HG03342 (cell line): Measurements from ENCODE around the gene UBXN1.

ENCODE experiments used
- ATAC-seq: cut with Tn5 transposase; IDR thresholded peaks from one replicate; pipeline ENCODE4 v1.9.1; 2021; ENCODE audit warnings: mild to moderate bottlenecking, moderate library complexity; ENCODE audit not compliant: unreplicated experiment

UBXN1 gene

DNA sequence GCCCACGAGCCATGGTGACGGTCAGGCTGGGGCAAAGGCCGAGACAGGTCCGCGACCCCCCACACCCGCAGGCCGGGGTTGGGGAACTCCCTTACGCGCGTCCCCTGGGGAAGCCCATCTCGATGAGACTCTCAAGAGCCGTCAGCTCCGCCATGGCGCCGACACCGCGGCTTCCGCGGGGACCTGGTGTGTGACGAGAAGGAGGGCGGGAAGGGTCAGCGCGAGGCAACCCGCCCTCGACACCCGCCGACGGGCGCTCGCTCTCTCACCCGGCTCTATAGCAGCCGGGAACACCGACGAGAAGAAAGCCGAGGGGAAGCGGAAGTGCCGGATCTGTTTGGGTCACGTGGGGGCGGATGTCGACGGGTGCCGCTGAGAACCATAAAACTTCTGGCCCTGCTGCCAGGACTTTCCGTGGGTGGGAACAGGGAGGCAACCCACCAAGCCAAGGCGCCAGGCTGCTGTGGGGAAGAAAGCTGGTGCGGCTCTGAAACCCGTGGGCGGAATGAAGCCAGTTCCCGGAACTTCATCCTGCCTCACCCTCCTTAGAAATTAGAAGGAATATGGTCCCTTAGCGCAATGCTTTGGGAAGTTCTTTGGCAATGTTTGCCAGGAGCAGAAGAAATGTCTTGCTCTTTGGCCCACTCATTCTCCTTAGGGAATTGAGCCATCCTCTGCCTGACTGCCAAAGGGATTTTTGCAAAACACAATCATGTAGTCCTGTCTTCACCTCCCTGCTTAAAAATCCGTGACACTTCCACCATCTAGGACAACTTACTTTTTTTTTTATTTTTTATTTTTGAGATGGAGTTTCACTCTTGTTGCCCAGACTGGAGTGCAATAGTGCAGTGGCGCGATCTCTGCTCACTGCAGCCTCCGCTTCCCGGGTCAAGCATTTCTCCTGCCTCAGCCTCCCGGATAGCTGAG is at the start of gene UBXN1:
Gene UBXN1, minus strand, starts transcription at position 304 of the 927 bp plus-strand sequence. Its CDS starts 150 bp downstream, at position 154.
- peak; percentile 75 for ATAC-seq

DNA sequence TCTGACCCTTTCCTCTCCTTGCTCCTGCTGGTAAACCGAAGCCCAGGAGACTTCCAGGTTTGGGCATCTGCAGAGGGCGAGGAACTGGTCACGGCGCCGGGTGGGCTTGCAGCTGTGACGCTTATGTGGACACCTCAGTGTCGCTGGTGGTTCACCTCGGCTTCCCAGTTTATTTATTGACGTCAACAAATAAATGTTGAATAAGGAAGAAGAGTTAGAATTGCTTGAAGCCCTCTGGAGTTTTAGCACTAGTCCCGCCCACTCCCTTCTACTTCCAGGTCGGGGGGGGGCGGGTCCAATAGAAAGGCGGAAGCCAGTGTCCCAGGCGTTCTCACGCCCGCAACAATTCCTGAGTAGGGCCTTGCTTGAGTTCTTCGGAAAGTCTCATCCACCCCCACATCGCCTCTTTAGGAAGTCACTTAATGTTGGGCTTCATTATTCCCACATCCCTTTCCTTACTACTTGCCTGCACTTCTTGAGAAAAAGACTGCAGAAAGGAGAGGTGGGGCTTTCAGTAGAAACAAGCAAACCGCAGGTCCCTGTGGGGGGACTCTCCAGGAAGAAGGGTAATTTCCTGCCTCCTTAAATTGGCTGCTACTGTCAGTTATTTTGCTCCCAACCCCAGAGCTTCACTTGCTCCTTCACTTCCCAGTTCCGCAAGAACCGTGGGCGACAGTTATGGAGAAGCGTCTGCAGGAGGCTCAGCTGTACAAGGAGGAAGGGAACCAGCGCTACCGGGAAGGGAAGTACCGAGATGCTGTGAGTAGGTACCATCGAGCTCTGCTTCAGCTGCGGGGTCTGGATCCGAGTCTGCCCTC is 49.5 kb upstream of the UBXN1 start, which contains the start of gene TTC9C:
Gene TTC9C, plus strand, starts transcription at position 316 of the 818 bp plus-strand sequence. Its CDS starts 363 bp downstream, at position 679.
- ATAC-seq, result peak; percentile 18

- peak; percentile 47 for ATAC-seq
These were observed 48.9 kb upstream of the UBXN1 start for GRCh38 chr11:62727872-62728170.

DNA sequence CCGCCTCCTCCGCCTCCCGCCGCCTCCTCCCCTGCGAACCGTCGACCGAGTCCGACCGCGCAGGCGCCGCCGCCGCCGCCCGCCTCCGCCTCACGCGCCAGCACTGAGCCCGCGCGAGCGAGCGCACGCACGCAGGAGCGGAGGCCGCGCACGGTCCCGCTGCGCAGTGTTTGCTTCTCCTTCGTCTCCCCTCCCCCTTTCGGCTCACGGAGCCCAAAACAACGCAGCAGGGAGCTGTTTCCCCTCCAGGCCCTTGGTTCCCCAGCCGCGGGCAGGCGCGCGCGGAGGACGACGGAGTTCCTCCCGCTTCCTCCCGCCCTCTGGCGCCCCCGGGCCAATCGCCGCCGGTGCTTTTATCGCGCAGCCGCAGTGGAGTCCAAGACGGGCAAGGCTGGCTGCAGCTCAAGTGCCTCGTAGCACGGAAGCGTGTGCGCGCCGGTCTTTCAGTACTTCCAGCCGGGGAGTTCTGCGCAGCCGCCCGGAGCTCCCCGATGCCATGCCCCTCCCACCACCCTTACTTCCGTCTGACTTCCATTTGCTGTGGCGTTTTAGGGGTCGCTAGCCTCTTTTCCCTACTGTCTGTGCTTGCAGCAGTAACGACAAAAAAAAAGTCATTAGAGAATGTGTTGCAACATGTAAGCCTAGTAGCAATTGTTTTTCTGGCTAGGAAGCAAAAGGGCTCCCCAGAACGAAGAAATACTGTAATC is 48.4 kb upstream of the UBXN1 start, which contains the start of gene HNRNPUL2:
Gene HNRNPUL2, minus strand, starts transcription at position 293 of the 707 bp plus-strand sequence. CDS start 301 bp downstream, outside the sequence.
- peak; percentile 69 for ATAC-seq

DNA sequence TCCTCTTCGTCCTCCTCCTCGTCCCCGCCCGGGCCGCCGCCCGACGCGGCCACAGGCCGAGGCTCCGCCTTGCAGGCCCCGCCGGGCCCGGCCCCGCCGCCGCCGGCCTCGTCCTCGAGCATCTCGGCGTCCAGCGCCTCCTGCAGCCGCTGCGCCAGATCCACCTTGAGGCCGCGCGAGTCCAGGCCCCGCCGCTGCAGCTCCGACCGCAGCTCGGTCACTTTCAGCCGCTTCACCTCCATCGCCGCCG is 48.0 kb upstream of the UBXN1 start:
- no peak for ATAC-seq

- ATAC-seq, result no peak
These were observed 47.5 kb upstream of the UBXN1 start for GRCh38 chr11:62726156-62726914.

GRCh38 chr11:62725646-62726045 is 46.8 kb upstream of the UBXN1 start:
- ATAC-seq, result no peak

DNA sequence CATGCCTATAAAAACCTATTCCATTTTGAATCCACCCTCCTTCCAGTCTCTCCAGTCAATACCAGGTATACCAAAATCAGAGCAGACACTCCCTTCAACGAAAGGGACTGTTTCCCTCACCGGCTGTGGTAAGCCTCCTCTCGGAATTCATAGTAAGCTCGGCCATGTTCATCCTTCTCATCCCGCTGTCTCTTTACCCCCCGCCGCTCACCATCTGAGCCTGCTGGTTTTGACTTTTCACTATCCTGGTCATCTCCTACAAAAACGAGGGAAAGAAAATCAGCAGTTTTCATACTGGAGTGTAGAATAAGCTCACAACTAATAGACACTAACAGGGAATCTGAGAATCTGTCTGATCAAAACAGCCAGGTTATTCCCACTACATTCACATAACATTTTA is 45.3 kb upstream of the UBXN1 start:
- no peak for ATAC-seq

GRCh38 chr11:62721994-62722393 is 43.1 kb upstream of the UBXN1 start:
- no peak for ATAC-seq

- no peak for ATAC-seq
These were observed 40.6 kb upstream of the UBXN1 start for GRCh38 chr11:62719302-62719978.

DNA sequence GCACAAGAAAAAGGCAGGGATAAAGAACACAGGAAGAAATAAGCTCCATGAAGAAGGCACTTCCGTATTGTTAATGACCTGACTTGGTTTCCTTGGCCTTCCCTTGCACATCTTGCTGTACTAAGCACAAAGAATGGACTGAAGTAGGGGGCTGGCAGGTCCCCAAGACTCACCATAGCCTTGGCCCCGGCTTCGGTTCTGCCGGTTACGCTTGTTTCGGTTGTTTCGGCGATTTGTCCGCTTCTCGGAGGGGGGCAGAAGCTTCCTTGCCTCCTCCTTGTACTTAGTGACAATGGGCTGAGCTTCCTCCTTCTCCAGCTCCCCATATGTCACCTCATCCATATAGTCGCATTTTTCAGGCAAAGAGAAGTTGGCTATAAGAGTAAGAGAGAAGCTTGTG is 37.9 kb upstream of the UBXN1 start:
- no peak for ATAC-seq

DNA sequence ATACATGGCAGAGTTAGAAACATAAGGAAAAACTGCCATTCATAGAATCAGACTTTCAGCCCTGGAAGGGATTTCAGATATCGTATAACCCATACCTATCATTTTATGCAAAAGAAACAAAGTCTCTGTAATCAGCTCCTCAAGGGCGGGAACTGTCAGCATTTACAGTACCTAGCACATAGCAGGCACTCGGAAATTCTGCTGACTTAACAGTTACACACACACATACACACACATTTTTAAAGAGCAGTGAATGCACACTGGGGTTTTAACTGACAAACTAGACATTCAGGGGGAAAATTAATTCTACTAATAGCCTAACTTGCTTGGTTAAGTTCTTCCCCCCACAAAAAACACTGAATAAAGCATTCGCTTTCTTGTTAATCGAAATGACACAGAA is 37.3 kb upstream of the UBXN1 start:
- no peak for ATAC-seq

GRCh38 chr11:62715150-62716130 is 36.6 kb upstream of the UBXN1 start:
- no peak for ATAC-seq

DNA sequence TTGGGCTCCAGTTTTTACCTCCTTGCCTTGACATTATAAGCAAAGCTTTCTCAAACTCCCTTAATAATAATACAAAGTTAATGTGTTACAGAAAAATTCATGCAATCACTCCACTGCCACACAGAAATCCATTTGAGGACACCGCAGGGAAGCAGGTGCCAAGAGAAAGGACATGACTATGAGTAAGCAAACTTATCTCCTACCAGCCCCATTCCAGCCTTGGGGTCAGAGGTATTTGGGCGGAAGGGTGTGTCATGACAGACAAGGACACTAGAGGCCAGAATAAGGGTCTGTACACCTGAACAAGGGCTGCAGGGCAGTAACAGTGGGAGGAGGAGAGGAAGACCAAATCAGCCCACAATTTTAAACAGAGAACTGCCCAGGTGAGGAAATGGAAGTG is 34.5 kb upstream of the UBXN1 start:
- ATAC-seq, result no peak

DNA sequence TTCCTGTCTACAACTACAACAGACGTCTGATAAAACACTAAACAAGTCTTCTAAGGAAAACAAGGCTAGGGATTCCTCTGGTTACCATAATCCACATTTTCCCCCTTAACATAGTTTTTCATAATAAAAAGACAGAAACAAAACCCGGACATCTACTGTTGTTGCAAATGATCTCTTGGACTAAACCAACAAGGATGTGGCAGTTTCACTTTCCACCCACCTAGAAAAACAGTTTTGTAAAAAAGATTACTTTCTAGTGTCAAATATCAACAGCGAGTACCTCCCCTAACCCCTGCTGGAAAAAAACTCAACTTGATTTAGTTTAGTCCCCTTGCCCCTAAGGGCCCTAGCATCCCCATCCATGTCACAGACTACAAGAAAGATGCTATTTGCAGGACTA is 34.0 kb upstream of the UBXN1 start:
- ATAC-seq, result no peak

DNA sequence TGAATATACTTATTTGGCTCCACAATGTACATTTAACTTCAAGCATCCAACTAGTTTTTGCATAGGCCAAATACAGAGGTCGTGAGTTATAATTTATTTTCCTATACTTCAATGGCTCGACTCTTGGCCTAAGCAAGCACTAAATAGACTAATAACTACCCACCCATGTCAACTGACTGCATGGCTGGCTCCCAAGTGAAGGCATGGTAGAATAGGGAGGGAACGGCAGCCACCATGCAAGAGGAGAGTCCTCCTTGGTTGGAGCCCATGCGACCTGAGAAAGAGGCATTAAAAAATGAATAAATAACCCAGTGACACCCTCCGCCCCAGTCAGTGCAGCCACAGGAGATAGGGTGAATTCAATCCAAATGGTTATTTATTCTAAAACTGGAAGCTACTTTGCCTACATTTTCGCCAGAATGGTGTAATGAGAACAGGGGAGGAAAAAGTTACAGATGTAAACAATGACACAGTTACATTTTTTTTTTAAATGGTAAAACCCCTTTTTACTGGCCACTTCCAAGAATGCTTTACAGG is 33.5 kb upstream of the UBXN1 start:
- ATAC-seq, result no peak

DNA sequence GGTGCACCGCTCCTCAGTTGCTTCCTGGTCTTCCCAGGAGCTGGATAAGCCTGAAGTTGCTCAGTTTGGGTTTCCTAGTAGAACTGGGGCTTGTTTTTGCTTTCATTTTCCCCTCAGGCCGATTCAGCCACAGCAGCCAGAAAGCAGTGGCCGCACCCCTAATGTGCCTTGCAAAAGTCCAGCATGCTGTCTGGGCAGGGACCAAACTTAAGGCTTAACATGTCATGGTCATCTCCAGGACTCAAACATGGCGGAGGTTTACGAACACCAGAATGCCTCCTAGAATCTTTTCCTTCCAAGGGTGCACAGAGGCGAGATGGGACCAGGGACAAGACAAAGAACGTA is 31.1 kb upstream of the UBXN1 start:
- no peak for ATAC-seq

GRCh38 chr11:62709247-62710000 is 30.6 kb upstream of the UBXN1 start:
- peak; percentile 67 for ATAC-seq
